ENCODE measurements around the gene TM4SF18.
"Not testable (repeated sequence)": the region's sequence is repeated elsewhere in the genome, so short reads cannot be mapped to it uniquely, and the experiment has no call there.

Gene TM4SF18, protein sequence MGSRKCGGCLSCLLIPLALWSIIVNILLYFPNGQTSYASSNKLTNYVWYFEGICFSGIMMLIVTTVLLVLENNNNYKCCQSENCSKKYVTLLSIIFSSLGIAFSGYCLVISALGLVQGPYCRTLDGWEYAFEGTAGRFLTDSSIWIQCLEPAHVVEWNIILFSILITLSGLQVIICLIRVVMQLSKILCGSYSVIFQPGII

DNA sequence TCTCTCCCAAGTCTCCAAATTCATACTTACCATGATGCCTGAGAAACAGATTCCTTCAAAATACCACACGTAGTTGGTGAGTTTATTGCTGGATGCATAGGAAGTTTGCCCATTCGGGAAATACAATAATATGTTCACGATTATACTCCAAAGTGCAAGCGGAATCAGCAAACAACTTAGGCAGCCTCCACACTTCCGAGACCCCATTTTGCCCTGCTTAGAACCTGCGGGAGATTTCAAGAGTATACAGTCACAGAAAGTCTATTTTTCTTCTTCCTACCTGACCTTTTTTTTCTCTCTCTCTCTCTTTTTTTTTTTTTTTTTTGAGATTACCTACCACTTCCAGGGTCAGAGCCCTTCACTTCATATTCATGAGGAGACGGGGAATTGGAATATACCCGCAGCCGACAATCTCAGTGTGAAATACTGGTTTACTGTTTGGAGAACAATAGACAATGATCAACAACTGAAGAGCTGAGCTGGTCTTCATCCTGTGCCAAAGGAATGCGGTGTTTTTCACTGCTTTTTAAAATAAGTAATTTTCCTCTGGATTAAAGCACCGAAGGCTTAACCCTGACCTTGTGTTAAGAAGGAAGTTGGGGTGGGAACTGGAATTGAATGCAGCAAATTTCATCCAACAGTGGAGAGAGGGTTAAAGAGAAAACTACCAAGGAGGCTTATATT, at the start of gene TM4SF18:
TSS of gene TM4SF18 (minus strand) at position 461 of the 684 bp plus-strand sequence. CDS start at position 207, 254 bp downstream.
- no peak for DNase-seq

DNA sequence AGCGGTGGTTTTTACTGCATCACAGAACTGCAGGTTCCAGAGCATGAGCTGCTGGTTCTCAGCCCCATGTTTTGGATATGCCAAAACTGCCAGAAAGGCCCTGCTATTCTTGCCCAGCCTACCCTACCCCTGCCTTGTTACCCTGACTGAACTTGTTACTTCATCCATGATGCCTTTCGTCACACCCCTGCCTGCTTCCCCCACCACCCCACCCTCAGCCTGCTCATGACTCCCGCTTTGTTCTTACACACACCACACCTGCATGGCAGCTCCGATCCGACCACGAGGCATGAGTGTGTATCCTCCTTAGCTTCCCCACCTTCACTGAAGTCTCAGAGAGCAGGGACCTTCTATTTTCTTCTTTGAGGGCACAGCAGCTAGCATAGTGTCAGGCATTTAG, 49.1 kb upstream of the TM4SF18 start:
- DNase-seq = no peak

DNA sequence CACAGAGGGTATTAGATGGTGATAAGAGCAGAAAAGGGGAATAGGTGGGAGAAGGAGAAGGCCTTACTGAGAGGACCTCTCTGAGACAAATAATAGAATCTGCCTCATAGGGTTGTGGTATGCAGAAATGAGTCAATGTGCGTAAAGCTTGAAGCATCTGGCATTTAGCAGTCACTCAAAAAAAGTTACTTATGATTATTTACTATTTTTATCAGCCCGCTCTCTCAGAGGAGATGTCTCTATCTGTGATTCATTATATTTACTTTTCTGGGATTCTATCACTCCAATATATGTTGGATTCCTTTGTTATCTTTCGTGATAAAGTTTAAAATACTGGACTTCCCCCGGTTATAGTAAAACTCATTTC, 48.6 kb upstream of the TM4SF18 start:
- no peak for DNase-seq

DNA sequence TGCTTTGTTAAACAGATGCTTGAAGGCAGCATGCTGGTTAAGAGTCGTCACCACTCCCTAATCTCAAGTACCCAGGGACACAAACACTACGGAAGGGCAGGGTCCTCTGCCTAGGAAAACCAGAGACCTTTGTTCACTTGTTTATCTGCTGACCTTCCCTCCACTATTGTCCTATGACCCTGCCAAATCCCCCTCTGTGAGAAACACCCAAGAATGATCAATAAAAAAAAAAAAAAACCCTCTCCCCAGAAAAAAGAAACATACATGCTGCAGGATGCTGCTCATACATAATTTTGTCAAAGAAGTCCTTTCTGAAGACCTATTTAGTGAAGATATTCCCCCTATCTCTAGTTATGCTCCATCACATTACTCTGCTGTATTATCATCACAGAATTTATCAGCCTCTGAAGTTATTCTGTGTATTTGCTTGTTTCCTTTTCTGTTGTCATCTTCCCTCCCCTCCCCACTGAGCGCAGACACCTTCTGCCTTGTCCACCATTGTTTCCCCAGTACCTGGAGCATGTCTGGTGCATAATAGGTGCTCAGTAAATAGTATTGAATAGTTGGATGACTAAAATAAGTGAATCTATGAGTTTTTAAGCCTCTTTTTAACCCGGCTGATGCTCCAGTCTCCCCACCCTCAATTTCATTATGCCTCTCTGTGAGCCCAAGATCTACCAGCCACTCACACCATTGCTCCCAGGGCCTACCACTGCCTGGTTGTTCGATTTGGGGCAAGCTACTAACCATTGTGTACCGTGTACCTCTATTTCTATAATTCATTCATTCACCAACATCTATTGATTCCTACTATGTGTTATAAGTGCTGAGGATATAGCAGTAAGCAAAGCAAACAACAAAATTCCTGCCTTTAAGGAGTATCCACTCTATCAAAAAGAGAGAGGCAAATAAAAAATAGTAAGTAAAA, 48.0 kb upstream of the TM4SF18 start:
- DNase-seq = no peak

GRCh38 chr3:149380220-149380619, 46.8 kb upstream of the TM4SF18 start:
- not testable (repeated sequence) for DNase-seq

DNA sequence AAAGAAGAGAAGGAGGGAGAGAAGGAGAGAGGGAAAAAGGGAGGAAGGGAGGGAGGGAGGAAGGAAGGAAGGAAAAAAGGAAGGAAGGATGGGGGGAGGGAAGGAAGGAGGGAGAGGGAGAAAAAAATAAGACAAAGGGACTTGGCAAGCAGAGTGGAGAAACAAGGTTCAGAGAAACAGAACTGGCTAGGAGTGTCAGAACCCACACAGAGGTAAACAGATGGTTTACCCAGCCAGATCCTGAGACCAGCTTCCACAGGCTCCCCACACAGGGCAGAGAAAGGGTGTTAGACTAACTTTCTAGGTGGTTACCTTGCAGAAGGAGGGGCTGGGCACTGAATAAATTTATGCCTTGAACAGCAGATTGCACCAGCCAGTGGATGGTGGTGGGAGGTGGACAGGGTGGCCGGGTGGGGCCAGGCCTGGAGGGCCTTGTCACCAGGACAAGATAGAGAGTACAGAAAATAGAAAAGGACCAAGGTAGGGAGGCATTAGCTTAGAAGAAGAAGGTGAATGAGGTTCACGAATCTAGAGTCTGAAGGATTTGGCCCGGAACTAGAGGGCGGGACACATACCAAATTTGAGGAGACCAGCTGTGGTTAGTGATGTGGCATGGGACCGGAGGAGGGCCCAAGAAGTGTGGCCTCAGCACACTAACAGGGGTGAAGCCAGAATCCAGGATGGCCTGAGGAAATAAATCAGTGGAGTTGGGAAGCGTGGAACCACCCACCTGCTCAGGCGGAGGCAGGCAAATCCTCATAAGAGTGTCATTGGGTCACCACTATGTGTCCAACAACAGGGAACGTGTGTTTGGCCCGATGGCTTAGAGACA, 45.3 kb upstream of the TM4SF18 start:
- DNase-seq = no peak

GRCh38 chr3:149377408-149378364, 44.2 kb upstream of the TM4SF18 start, which contains the start of gene TM4SF1:
Gene TM4SF1 (minus strand): TSS chr3:149377649. CDS start chr3:149377547, 102 bp downstream.
- no peak for DNase-seq

- no peak for DNase-seq
These were observed 43.4 kb upstream of the TM4SF18 start for GRCh38 chr3:149376718-149377407.

DNA sequence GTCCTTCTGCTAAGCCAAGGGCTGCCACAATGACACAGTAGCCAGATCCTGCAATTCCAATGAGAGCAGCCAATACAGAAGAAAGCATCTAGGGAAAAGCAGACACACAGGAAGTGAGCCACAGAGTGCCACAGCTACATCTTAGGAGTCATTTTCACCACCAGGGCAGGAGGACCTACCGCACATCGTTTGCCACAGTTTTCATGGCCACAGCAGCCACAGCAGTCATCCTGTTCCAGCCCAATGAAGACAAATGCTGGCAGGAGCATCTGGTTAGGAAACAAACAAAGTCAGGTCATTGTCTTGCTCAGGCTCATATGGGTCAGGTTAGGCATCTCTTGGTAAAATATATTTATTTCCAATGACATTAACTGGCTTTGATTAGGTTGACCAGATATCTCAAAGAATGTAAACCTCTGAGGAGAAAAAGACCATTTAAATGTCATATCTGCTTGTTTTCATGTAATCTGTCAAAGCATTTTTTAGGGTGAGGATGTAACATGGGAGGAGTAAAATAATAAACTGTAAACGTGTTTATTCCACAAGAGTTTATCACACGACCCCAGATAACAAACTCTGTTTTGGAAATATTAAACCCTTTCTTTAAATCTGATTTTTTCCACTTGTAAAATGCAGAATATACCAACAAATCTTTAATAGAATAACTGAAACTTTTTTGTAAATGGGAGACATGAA, 42.2 kb upstream of the TM4SF18 start:
- DNase-seq = no peak

DNA sequence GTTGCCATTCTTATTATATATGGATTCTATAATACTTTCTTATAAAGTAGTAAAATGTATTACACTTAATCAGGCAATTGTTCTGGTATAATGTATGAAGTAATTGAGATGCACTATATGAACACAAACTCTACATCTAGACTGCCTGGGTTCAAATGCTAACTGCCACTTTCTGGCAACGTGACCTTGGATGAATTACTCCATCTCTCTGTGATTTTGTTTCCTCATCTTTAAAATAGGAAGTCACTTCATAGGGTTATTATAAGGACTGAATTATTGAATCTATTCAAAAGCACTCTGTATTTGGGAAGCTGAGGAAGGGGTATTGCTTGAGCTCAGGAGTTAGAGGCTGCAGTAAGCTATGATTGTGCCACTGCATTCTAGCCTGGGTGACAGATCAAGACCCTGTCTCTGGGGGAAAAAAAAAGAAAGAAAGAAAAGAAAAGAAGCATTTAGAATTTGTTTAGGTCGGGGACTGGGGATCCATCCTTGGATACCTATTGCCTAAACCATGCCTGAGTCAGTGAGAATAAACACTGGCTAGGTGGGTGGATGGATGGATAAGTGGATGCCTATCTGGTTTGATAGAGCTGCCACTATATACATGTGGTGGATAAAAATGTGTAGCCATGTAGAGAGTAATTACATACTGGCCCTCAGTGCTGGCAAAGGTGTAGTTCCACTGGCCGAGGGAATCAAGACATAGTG, 41.5 kb upstream of the TM4SF18 start:
- no peak for DNase-seq

DNA sequence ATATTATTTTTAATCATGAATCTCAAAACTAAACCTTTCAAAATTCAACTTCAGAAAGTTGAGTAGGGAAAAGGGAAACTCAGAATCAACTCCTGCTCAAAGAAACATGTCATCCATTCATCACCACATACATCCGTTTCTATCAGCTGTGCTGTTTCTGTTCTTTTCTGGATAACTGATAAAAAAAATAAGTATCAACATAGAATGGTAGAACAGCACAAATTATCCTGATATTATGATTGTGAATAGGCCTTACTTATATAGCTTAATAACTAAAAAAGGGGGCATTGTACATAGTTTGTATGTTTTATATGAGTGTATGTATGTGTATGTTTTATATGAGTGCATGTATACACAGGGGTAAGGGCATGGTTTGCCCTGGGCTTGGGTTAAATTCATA, 41.0 kb upstream of the TM4SF18 start:
- DNase-seq = no peak

DNA sequence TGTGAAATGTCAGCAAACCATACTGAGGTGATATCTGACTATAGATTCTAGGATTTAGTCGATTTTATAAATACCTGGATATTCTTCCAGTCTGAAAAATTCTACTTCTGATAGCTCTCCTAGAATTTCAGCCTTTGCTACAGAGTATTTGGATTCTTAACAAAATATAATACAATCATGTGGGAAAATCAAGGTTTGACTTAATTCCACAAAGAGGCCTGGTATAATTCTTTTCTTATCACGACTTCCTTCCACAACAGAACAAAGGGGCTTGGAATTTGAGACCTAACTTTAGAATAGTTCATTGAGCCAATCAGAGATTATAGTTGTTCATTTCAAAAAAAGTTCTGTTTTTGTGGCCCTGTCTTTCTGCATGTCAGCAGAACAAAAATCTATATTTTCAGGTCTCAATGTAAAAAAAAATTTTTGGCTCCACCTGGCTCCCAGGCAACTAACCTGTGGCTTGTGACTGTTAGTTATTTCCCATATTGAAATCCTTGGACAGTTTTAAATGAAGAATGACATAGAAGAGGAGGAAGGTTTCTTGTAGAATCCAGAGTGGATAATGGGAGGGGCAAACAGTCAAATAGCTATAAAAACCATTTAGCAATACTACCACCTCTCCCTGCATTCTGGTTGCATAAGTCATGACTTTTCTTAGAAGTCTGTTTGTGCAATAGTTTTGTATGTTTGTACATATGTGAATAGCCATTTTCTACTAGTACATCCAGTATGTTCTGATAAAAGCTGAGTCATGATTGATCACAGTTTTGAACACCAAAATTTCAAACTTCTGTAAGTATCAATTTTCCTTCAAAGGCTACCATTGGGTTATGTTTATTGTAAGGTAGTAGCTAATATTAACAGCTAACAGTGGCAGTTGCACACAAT, 40.0 kb upstream of the TM4SF18 start:
- DNase-seq = no peak

DNA sequence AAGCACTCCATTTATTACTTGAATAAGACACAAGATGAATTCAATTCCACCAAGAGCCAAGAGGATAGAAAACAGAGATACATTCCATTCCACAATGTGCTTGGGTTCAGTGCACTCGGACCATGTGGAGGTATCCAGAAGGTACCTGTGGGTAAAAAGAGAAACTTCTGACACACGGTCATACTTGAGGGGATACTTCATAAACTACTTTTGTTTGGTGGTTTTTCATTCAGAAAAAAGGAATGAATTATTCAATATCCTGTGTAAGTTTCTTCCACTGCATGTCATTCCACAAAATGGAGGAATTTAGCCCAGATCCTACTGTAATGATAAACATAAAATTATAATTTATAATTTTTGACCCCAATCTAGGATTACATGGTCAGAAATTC, 38.3 kb upstream of the TM4SF18 start:
- no peak for DNase-seq

- DNase-seq = no peak
These were observed 37.7 kb upstream of the TM4SF18 start for GRCh38 chr3:149371001-149371722.

DNA sequence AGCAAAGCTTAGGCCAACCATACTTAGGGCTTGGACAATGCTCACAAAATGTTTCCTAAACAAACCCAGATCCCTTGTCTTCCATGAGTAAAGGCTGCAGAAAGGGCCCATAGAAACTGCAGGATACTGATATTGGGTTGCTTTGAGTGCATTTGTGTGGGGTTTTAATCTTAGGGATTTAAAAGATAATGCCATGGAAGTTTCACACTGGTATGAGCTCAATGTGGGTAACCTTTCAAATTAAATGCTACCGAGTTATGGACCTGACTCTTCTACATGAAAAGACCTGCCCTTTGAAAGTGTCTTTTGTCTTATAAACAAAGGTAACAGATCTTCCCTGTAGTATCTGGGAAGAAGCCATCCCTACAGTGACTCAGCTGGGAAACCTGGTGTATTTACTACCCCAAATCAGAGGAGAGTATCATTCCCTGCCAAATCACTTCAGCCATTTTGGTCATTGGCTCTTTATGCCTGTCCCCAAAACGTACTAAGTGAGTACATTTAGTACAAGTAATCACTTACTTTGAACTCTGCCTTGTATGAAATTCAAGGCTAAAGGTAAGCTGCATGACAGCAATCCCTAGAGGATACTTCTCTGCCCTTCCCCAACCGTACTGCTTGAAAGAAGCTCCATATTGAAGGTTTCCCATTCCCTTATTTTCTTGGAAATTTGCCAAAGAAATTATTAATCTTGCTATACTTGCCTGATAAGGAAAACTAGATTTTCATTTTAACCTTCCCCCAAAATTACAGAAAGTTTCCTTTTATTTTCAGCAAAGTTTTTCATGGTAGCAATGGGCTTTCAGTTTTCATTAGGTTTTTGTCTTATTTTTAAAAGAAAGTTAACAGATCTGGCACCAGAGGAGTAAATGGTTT, 36.8 kb upstream of the TM4SF18 start:
- DNase-seq = no peak

DNA sequence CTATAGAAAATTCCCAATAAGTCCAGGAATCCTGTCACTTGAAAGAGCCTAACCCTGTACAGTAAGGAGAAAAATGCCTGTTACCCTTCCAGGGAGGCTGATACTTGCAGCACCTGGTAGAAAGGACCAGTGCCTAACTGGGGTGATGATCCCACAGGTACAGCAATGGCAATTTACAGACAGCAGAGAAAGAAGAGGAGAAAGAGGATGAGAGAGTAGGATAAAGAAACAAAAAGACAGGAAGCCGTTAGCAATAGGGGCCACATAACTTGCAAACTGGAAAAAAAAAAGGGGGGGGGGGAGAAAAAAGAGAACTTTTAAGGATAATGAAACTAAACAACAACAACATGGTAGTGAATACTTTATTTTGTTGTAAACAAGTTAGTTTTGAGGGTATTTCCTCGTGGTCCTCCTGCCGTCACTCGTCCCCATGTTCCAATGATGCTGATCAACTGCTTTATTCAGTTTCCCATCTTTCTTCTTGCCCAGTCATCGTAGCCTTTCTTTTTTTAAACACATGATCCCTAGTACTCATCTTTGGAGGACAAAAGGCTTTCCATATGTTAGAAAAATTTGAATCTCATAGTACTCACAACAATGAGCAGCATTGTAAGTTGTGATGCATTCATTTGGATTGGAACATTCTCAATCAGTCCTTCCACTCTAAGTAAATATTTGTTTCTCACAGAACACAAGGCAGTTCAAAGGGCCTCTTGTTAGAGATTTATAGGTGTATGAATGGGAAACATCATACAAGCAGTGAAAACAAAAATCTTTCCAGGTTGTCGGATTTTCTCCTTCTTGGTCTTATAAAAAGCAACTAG, 35.5 kb upstream of the TM4SF18 start:
- no peak for DNase-seq
